Measurements from ENCODE around the gene PAPSS2.

Gene PAPSS2

DNA sequence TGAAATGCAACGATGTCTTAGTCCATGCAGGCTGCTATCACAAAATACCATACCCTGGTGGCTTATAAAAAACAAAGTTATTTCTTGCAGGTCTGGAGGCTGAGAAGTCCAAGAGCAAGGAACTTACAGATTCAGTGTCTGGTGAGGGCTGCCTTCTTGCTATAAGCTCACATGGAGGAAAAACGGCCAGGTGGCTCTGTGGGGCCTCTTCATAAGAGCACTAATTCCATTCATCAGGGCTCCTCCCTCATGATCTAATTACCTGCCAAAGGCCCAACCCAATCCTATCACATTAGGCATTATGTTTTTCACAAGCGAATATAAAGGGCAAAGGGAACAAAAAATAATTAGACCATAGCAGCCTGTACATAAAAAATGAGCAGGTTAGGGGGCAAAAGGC lies 35.4 kb downstream of the PAPSS2 start:
- in situ Hi-C loops (cut with MboI; ENCODE audit: low pct_unique_long_range_greater_than_20kb, low sequenced_read_pairs), result no loop called here
- DNase-seq, result no peak

DNA sequence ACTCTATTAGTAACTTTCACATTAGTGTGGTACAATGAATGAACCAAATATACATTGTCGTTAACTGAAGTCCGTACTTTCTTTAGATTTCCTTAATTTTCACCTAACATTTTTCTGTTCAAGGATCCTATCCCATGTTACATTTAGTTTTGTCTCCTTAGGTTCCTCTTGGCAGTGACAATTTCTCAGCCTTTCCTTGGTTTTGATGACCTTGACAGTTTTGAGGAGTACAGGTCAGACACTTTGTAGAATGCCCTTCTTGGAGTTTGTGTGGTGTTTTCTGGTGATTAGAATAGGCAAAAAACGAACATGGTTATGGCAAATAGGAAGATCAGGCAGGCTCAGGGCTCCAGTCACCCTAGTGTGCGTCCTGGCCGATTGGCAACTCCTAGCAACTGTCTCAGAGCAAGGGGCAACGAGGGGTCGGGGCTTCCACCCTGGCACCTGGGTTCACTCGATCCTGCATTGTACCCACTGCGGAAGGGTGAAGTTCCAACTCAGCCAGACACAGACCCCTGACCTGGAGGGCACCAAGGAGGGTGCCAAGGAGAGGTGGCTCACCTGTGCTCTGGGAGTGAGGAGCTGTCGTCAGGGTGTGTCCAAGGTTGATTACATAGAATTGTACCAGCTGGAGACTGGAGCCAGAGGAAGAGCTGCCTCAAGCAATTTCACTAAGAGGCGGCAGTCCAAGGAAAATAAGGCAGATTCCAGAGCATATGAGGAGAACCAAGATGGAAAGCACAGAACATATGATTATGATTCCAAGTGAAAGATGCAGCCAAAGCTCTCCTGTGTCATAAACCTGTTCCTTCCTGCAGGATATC lies 37.5 kb downstream of the PAPSS2 start:
- in situ Hi-C loops (cut with MboI; ENCODE audit: low pct_unique_long_range_greater_than_20kb, low sequenced_read_pairs), result no loop called here
- no peak for DNase-seq

DNA sequence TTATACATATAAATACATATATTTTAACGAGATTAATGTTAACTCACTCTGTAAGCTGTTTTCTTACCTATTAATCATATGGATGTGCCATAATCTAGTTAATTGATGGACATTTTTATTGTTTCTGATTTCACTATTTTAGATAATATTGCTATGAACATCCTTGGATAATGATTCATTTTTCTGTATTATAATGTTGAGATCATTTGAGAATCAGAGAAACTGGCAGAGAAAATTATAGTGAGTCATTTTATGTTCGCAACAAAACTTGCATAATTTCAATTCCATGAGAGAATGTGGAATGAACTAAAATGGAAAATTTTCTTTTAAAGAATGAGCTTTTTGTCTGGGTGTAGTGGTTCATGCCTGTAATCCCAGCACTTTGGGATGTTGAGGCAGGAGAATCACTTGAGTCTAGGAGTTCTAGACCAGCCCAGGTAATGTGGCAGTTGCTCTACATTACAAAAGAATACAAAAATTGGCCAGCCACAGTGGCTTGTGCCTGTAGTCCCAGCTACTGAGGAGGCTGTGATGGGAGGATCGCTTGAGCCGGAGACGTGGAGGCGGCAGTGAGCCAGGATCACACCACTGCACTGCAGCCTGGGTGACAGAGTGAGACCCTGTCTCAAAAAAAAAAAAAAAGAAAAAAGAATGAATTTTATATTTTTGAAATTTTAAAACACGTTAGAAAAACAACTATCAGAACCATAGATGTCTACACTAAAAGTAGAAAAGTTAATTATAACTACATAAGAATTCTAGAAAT lies 40.5 kb downstream of the PAPSS2 start:
- no peak for DNase-seq
- in situ Hi-C loops (cut with MboI; ENCODE audit: low pct_unique_long_range_greater_than_20kb, low sequenced_read_pairs), result no loop called here

DNA sequence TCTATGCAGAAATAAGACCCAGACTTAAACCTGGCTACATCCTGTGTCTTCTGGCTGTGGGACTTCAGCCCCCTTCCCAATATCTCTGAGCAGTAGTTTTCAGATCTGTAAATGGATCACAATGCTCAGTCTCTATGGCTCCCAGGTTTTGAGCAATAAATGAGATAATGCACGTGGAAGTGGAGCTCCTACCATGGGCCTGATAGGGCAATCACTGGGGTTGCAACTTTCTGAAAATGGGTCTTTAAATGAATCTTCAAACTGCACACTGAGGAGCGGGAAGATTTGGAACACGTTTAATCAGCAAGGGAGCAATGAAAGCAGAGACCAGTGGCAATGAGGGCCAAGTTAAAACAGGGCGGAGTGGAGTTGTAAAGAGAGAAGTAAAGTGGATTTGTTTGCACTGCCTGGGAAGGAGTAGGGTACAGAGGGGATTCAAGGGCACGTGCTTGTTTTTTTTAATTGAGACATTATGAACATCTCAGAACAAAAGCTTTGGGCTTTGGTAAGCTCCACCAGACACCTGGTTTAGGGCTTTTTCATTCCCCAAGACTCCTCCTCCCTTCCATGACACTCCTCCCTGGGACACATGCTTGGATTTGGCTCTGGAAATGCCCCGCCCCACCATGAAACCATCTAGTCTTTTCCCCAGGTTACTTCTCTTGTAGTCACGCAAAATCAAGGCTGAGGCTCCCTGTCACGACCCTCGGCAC lies 42.7 kb downstream of the PAPSS2 start:
- no peak for DNase-seq
- in situ Hi-C loops (cut with MboI; ENCODE audit: low pct_unique_long_range_greater_than_20kb, low sequenced_read_pairs), result no loop called here

DNA sequence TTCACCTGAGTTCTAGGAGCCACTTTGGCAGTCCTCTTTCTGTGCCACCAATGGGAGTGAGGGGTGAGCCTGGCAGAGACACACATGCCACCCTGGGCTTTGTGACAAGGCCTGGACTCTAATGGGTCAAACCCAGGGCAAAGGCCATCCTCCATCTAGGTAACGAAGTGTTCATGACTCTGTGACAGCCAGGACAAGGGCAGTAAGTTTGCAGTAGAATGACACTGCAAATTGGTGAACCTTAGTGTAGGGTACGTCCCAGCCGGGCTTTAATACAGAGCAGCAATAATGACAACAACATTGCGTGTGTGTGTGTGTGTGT lies 43.3 kb downstream of the PAPSS2 start:
- DNase-seq, result no peak
- in situ Hi-C loops (cut with MboI; ENCODE audit: low pct_unique_long_range_greater_than_20kb, low sequenced_read_pairs), result no loop called here

DNA sequence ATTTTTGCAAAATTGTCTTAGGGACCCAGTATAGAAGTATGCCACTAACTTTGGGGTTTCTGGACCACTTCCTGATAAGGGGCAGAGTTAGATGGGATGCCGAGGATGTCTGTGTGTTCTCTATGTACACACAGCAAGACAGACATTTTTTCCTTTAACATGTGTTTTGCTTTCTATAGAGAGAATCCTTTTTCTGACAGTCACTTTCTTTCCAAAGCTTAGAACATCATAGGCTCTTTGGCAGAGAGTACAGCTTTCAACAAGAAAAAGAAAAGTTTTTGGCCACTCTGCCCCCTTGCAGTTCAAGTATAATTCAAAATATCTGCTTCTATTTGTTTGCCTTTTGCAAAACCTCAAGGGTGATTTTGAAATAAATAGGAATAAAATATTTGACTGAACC lies 44.1 kb downstream of the PAPSS2 start:
- in situ Hi-C loops (cut with MboI; ENCODE audit: low pct_unique_long_range_greater_than_20kb, low sequenced_read_pairs), result no loop called here
- no peak for DNase-seq

DNA sequence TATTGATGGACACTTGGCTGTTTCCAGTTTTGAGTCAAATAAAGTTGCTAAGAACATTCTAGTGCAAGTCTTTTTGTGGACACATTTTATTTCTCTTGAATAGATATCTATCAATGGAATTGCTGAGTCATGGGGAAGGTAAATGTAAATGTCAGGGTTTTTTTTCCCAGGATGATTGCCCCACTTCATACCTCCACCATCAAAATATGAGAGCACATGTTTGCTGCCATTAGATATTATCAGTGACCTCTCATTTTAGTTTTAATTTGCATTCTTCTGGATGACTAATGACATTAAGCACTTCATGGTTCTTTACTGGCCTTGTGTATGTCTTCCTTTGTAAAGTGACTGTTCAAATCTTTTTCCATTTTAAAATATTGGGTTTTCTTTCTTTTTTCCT lies 45.7 kb downstream of the PAPSS2 start:
- in situ Hi-C loops (cut with MboI; ENCODE audit: low pct_unique_long_range_greater_than_20kb, low sequenced_read_pairs), result no loop called here
- DNase-seq, result no peak

DNA sequence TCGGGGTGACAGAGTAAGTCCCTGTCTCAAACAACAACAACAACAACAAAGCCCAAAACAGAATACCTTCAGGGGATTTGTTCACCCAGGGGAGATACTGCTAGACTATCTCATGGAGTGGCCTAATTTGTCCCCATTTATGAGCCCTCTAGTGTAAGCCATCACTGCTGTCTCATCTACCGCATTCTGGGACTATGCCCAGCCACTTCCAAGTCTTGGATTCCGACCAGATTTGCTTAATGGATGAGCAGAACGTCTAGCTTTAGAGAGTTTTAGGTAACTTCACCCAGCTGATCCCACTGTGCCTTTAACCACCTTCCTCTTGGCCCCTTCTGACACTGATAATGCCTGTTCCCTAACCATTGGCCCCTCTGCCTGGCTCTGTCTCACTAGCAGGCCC lies 47.1 kb downstream of the PAPSS2 start:
- no peak for DNase-seq
- in situ Hi-C loops (cut with MboI; ENCODE audit: low pct_unique_long_range_greater_than_20kb, low sequenced_read_pairs), result no loop called here

DNA sequence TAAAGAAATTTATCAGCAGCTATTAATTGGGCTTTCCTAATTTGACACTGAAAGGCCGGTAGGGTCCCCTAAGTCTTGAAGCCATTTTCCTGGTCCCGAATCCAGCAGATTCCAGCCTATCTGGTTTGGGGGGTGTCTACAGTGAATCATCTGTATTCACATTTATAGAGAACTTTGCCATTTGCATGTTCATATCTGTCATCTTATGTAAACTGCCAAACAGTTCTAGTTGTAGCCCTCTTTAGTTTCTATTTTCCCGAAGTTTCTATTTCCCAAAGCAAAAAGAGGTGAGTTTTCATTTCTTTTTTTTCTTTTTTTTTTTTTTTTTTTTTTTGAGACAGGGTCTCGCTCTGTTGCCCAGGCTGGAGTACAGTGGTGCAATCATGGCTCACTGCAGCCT lies 47.6 kb downstream of the PAPSS2 start:
- in situ Hi-C loops (cut with MboI; ENCODE audit: low pct_unique_long_range_greater_than_20kb, low sequenced_read_pairs), result no loop called here
- DNase-seq, result no peak

DNA sequence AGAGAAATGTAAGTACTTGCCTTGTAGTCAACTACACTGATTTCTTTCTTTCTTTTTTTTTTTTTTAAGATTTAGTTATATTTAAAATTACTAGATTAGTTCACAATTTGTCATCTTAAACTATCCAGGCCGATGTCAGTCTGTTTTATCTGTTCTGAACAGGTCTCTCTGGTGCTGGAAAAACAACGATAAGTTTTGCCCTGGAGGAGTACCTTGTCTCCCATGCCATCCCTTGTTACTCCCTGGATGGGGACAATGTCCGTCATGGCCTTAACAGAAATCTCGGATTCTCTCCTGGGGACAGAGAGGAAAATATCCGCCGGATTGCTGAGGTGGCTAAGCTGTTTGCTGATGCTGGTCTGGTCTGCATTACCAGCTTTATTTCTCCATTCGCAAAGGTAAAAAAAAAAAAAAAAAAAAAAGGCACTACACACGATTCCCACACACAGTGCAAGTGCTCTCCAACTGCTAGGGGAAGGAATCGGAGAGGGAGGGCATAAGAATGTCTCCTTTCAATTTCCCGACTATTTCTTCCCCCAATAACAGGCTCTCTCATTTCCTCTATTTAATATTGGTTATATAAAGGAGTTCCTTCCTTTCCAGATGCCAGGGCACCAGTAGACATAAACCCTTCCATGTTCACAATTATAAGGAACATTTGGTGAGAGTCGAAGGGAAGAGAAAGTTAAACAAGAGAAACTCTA lies 53.4 kb downstream of the PAPSS2 start:
- in situ Hi-C loops (cut with MboI; ENCODE audit: low pct_unique_long_range_greater_than_20kb, low sequenced_read_pairs), result no loop called here
- DNase-seq, result no peak

DNA sequence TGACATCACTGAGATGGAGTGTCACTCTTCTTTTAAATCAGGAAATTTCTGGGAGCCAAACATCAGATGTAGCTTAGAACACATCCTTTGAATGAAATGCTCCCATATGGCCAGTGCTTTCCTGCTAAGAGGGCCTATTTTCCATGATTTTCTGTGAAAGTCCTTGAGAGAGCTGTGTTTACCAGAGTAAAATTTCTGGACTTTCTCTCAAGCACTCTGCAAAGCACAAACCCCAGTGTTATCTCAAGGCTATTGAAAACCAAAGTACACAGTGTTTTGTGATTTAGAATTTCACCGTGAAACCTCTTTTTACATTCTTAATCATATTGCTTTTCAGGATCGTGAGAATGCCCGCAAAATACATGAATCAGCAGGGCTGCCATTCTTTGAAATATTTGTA lies 54.0 kb downstream of the PAPSS2 start:
- no peak for DNase-seq
- in situ Hi-C loops (cut with MboI; ENCODE audit: low pct_unique_long_range_greater_than_20kb, low sequenced_read_pairs), result no loop called here

DNA sequence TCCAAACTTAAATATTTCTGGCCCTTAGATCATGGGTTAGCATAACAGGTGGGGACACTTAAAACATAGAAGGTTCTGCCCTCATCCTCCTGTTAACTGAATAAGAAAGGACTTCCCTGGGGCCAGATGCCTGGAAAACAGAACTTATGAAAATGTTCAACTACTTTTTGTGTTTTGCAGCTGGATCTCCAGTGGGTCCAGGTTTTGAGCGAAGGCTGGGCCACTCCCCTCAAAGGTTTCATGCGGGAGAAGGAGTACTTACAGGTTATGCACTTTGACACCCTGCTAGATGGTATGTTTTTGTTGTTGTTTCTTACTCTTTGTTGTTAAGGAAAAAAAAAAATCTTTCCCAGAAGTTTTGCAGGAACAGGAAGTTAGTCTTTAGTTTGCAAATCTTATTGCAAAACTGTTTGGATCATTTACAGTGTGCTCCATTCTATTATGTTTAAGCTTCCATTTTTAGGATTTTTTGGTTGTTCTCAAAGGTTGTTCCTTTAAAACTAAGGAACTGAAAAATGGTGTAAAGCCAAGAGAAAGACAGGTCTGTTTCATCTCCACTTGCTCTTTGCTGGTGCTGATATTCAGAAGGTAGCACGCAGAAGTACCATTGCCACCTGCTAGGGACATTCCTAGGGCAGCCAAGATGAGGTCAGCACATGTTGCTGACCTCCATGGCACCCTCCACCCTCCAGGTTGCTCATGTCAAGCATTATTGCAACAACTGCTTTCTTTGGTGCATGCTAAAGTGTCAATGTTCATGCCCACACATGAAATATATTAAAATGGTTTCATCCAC lies 56.1 kb downstream of the PAPSS2 start:
- peak; percentile 2 for DNase-seq
- in situ Hi-C loops (cut with MboI; ENCODE audit: low pct_unique_long_range_greater_than_20kb, low sequenced_read_pairs), result no loop called here

DNA sequence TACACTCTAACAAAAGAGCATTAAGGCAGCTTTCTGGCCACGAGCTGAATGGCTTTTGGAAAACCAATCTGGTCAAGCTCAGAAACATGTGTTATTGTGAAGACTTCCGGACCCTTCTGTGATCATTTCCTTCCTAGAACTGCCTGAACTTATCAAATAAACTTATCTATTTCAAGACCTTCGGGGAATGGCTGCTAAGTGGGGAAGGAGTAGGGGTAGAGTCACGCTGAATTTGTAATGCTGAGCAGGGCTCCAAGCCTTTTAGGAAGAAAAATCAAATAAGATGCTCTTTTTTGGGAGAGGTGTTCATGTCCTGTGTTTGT lies 56.6 kb downstream of the PAPSS2 start:
- DNase-seq, result peak; percentile 46
- in situ Hi-C loops (cut with MboI; ENCODE audit: low pct_unique_long_range_greater_than_20kb, low sequenced_read_pairs), result no loop called here

DNA sequence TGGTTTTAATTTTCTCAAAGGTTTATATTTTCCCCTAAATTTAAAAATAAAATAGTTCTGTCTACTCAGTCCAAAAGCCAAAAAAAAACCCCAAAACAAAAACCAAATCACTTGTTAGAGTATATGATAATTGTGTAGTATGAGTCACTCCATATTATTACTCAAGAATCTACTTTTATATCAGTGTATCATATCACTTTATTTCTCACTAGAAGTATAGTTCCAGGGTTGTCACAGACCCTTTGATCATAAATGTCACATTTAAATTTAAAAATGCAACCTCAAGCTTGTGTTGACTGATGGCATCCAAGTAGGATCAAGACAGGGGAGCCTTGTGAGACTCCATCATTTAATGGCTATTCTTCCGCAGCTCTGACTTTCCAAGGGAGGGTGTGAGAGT lies 61.0 kb downstream of the PAPSS2 start:
- DNase-seq, result no peak
- in situ Hi-C loops (cut with MboI; ENCODE audit: low pct_unique_long_range_greater_than_20kb, low sequenced_read_pairs), result no loop called here

DNA sequence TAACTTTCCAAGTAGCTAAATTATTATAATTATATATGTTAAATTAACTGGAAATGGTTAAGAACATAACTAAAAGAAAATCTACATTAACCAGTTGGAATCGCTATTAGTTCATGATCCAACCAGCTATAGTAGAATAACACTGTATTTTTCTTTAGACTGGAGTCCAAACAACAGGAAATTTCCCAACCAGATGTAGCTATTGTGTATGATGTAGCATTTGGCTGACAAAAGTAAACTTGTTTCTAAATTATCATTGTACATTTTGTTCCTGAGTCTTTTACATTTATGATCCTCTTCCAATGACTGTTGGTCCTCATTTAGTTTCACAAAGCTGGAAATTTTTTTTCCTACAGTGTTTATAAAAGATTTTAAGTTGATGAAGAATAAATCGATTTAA lies 62.1 kb downstream of the PAPSS2 start:
- in situ Hi-C loops (cut with MboI; ENCODE audit: low pct_unique_long_range_greater_than_20kb, low sequenced_read_pairs), result no loop called here

DNA sequence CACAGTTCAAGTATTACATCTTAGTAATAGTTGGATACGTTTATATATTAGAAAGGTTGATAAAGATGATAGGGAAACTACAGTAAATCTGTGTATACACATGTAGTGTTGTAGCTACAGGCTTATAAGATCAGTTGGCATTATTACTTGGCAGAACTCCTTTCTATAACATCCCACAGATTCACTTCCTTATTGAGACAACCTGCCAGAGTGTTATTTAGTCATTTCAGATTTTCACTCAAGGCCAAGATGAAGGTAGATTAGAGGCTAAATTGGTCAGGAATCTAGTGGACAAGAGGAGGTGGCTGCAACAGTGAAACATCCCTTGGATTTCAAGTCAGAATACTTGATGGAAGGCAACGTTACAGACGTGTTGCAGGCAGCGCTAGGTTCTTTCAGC lies 63.0 kb downstream of the PAPSS2 start:
- in situ Hi-C loops (cut with MboI; ENCODE audit: low pct_unique_long_range_greater_than_20kb, low sequenced_read_pairs), result no loop called here

More for the DNA sequence above, 62.1 kb downstream of the PAPSS2 start:
- no peak for DNase-seq

DNA sequence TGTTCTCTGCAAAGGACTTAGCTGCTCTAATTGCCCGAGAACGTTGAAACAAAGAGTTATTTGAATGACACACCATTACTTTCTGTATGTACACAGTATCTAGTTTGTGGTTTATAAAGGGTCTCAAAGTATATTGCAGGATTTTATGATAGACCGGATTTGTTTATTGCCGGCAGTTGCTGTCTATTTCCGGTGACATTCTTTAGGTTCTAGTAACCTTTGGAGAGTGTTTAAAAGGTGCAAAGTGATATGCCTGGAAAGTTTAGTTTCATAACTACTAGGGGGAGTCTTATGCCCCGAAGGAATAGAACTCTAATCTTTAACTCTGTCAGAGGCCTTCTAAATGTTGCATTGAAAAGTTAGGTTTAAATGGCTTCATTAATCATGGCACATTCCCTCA lies 63.8 kb downstream of the PAPSS2 start:
- DNase-seq, result no peak
- in situ Hi-C loops (cut with MboI; ENCODE audit: low pct_unique_long_range_greater_than_20kb, low sequenced_read_pairs), result no loop called here

More for the DNA sequence above, 63.0 kb downstream of the PAPSS2 start:
- no peak for DNase-seq

DNA sequence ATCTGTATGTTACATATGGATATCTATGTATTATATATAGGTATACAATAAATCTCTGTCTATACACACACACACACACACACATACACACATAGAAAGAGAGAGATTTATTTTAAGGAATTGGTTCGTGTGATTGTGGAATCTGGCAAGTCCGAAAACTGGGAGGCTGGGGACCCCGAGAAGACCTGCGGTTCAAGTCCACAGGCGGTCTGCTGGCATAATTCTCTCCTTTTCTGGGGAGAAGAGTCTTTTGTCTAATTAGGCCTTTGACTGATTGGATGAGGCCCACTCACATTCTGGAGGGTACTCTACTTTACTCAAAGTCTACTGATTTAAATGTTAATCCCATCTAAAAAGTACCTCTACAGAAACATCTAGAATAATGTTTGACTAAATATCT lies 65.1 kb downstream of the PAPSS2 start:
- in situ Hi-C loops (cut with MboI; ENCODE audit: low pct_unique_long_range_greater_than_20kb, low sequenced_read_pairs), result no loop called here
- DNase-seq, result no peak

DNA sequence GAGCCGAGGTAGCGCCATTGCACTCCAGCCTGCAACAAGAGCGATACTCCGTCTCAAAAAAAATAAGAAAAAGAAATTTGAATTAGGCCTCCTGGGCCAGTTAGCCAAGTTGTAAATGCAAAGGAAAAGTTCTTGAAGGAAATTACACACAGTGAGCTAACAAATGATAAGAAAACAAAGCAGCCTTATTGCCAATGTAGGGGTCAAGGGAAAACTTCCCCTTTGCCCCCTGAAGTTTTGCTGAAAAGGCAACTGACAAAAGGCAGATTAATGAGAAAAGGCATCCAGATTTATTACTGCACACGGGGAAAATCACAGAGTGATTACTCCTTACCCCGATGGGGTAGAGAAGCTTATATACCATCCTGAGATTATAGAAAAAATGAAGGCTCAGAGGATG lies 70.3 kb downstream of the PAPSS2 start:
- in situ Hi-C loops (cut with MboI; ENCODE audit: low pct_unique_long_range_greater_than_20kb, low sequenced_read_pairs), result no loop called here
- no peak for DNase-seq
